IMR-90 (cell line): ENCODE data around the gene RBMS3. TPM values are rescaled to one million over a fixed set of nuclear protein-coding genes. Genes with fewer than 3 reads are reported as not detected.

Source experiments
- ATAC-seq: fragments of 200-7000 bp; cut with Tn5 transposase; 2 replicates; pipeline ENCODE4 v1.9.1; 2020; ENCODE audit warnings: low read depth, mild to moderate bottlenecking, moderate library complexity
- BruUV-seq: library from RNA; stranded (reverse); fragments of 400-500 nt; replicated peaks from 2 replicates; lab custom pipeline; 2021; lab: Mats Ljungman, UMichigan
- CTCF ChIA-PET: fragments of 300-600 bp; formaldehyde crosslinking; extraction: SDS; loops from one replicate; lab custom pipeline; 2021; ENCODE audit warnings: antibody characterized with exemption; lab: Yijun Ruan, JAX
- POLR2A ChIA-PET: fragments of 300-600 bp; sonication (Branson Sonifier 250); formaldehyde crosslinking; loops from one replicate; lab custom pipeline; 2022; ENCODE audit warnings: antibody characterized with exemption; ENCODE audit not compliant: unreplicated experiment; lab: Charles Lee
- DNase-seq: peaks from one replicate; pipeline ENCODE4 v3.0.0; 2013
- H2AFZ ChIP-seq: replicated peaks from 2 replicates; pipeline ENCODE3; 2013; ENCODE audit warnings: low read length, mild to moderate bottlenecking; ENCODE audit not compliant: poor library complexity
- H2AK5ac ChIP-seq: 2 replicates; pipeline ENCODE4 v1.6.1; 2013; ENCODE audit warnings: low read depth, low read length, inconsistent platforms
- H2AK9ac ChIP-seq: replicated peaks from 2 replicates; pipeline ENCODE3; 2013; ENCODE audit warnings: mild to moderate bottlenecking, low read depth, low read length, moderate library complexity; ENCODE audit not compliant: poor library complexity
- H2BK120ac ChIP-seq: 2 replicates; pipeline ENCODE4 v1.6.1; 2013; ENCODE audit warnings: low read depth, low read length, inconsistent platforms
- H2BK15ac ChIP-seq: 3 replicates; pipeline ENCODE4 v1.6.1; 2013; ENCODE audit warnings: low read depth, low read length, inconsistent platforms
- H2BK20ac ChIP-seq: 2 replicates; pipeline ENCODE4 v1.6.1; 2013; ENCODE audit warnings: low read depth, mild to moderate bottlenecking, inconsistent platforms, low read length, moderate library complexity
- H2BK5ac ChIP-seq: 2 replicates; pipeline ENCODE4 v1.6.1; 2013; ENCODE audit warnings: mild to moderate bottlenecking, low read depth, low read length, inconsistent platforms; ENCODE audit not compliant: poor library complexity, severe bottlenecking
- H3K14ac ChIP-seq: replicated peaks from 2 replicates; pipeline ENCODE4 v1.6.1; 2013; ENCODE audit warnings: low read depth, low read length, inconsistent platforms
- H3K18ac ChIP-seq: 2 replicates; pipeline ENCODE4 v1.6.1; 2013; ENCODE audit warnings: low read depth, low read length, control low read depth
- H3K23ac ChIP-seq: 2 replicates; pipeline ENCODE4 v1.6.1; 2013; ENCODE audit warnings: low read depth, low read length, inconsistent platforms
- H3K27ac ChIP-seq: 2 replicates; pipeline ENCODE4 v1.5.1; 2013; ENCODE audit warnings: mild to moderate bottlenecking, control low read depth, low read length; ENCODE audit not compliant: insufficient read depth
- H3K27me3 ChIP-seq: 2 replicates; pipeline ENCODE4 v1.6.1; 2013; ENCODE audit warnings: low read length; ENCODE audit not compliant: control insufficient read depth, insufficient read depth
- H3K36me3 ChIP-seq: 2 replicates; pipeline ENCODE4 v1.6.1; 2013; ENCODE audit warnings: low read length, mixed read lengths; ENCODE audit not compliant: control insufficient read depth, insufficient read depth
- H3K4ac ChIP-seq: 2 replicates; pipeline ENCODE4 v1.6.1; 2013; ENCODE audit warnings: low read depth, low read length, inconsistent platforms
- H3K4me1 ChIP-seq: 2 replicates; pipeline ENCODE4 v1.6.1; 2013; ENCODE audit warnings: low read length, mixed read lengths; ENCODE audit not compliant: control insufficient read depth, insufficient read depth
- H3K4me2 ChIP-seq: 2 replicates; pipeline ENCODE4 v1.6.1; 2013; ENCODE audit warnings: low read depth, mild to moderate bottlenecking, control low read depth, low read length, moderate library complexity
- H3K4me3 ChIP-seq: 2 replicates; pipeline ENCODE4 v1.5.1; 2013; ENCODE audit warnings: low read depth, mild to moderate bottlenecking, control low read depth, low read length, moderate library complexity; ENCODE audit not compliant: insufficient read depth
- H3K56ac ChIP-seq: 2 replicates; pipeline ENCODE4 v1.6.1; 2013; ENCODE audit warnings: low read length, inconsistent platforms; ENCODE audit not compliant: insufficient read depth; ENCODE audit errors: extremely low read depth
- H3K79me1 ChIP-seq, 2 experiments: 2 replicates each; pipeline ENCODE4 v1.6.1; 2013; ENCODE audit warnings: low read length in 2 of 2, inconsistent platforms in 1 of 2, low read depth in 1 of 2
- H3K9ac ChIP-seq: 2 replicates; pipeline ENCODE4 v1.6.1; 2013; ENCODE audit warnings: low read depth, low read length, control low read depth
- H3K9me1 ChIP-seq: 2 replicates; pipeline ENCODE4 v1.6.1; 2013; ENCODE audit warnings: low read length, inconsistent platforms; ENCODE audit not compliant: insufficient read depth
- H3K9me3 ChIP-seq: 2 replicates; pipeline ENCODE4 v1.6.1; 2013; ENCODE audit warnings: low read length; ENCODE audit not compliant: control insufficient read depth, insufficient read depth
- H4K20me1 ChIP-seq: 2 replicates; pipeline ENCODE4 v1.6.1; 2013; ENCODE audit warnings: low read length, inconsistent platforms; ENCODE audit not compliant: insufficient read depth
- H4K5ac ChIP-seq: 2 replicates; pipeline ENCODE4 v1.6.1; 2013; ENCODE audit warnings: mild to moderate bottlenecking, low read depth, low read length, control low read depth
- H4K8ac ChIP-seq, 2 experiments: 2 replicates each; pipeline ENCODE4 v1.6.1; 2013; ENCODE audit warnings: low read depth in 2 of 2, low read length in 2 of 2, control low read depth in 1 of 2, inconsistent platforms in 1 of 2
- H4K91ac ChIP-seq: 2 replicates; pipeline ENCODE4 v1.6.1; 2013; ENCODE audit warnings: low read depth, low read length, inconsistent platforms; ENCODE audit not compliant: insufficient read depth
- CEBPB ChIP-seq: IDR thresholded peaks from 2 replicates; pipeline ENCODE4 v1.6.1; 2012; ENCODE audit warnings: low read depth, low read length, improper control_type of control experiment
- ELK1 ChIP-seq: fragments of 150-350 bp; IDR thresholded peaks from 2 replicates; pipeline ENCODE4 v1.6.1; 2016; ENCODE audit warnings: low read depth, mild to moderate bottlenecking, low read length, moderate library complexity, borderline replicate concordance
- FOS ChIP-seq: fragments of 150-350 bp; IDR thresholded peaks from 2 replicates; pipeline ENCODE4 v1.6.1; 2016; ENCODE audit warnings: low read depth, low read length
- MAFK ChIP-seq: IDR thresholded peaks from 2 replicates; pipeline ENCODE4 v1.6.1; 2012; ENCODE audit warnings: low read depth, low read length, improper control_type of control experiment
- MAZ ChIP-seq: IDR thresholded peaks from 2 replicates; pipeline ENCODE4 v1.6.1; 2012; ENCODE audit warnings: low read depth, mild to moderate bottlenecking, low read length, improper control_type of control experiment, moderate library complexity, borderline replicate concordance
- MXI1 ChIP-seq: IDR thresholded peaks from 2 replicates; pipeline ENCODE4 v1.6.1; 2012; ENCODE audit warnings: low read depth, mild to moderate bottlenecking, low read length, moderate library complexity, borderline replicate concordance
- NFE2L2 ChIP-seq: fragments of 150-350 bp; IDR thresholded peaks from 2 replicates; pipeline ENCODE4 v1.6.1; 2016; ENCODE audit warnings: low read depth, mild to moderate bottlenecking, low read length
- POLR2A ChIP-seq: IDR thresholded peaks from 2 replicates; pipeline ENCODE4 v1.6.1; 2012; ENCODE audit warnings: mild to moderate bottlenecking, low read depth, low read length
- RFX5 ChIP-seq: IDR thresholded peaks from 2 replicates; pipeline ENCODE4 v1.8.0; 2012; ENCODE audit warnings: low read depth, mild to moderate bottlenecking, low read length, moderate library complexity
- SMC3 ChIP-seq: fragments of 150-350 bp; IDR thresholded peaks from 2 replicates; pipeline ENCODE4 v1.6.1; 2016; ENCODE audit warnings: low read depth, mild to moderate bottlenecking, antibody characterized with exemption, low read length, moderate library complexity
- USF2 ChIP-seq: fragments of 150-350 bp; IDR thresholded peaks from 2 replicates; pipeline ENCODE4 v1.6.1; 2017; ENCODE audit warnings: mild to moderate bottlenecking, antibody characterized with exemption, low read length, low read depth
- WGBS, 2 experiments: methylation state at CpG; one replicate each; pipeline versions ENCODE4 v1.1.5 to v1.1.7; 2013; ENCODE audit warnings: missing lambda C conversion rate in 2 of 2; ENCODE audit not compliant: insufficient read length in 1 of 2; ENCODE audit errors: extremely low coverage in 2 of 2; 5-methylcytosine and 5-hydroxymethylcytosine counted together
- dilution Hi-C: fragments of 300-500 bp; cut with HindIII; formaldehyde crosslinking; loops from one replicate; pipeline ENCODE4 v1.14.3; 2018; ENCODE audit warnings: low sequenced_read_pairs; ENCODE audit not compliant: unreplicated experiment
- in situ Hi-C: fragments of 300-500 bp; cut with MboI; formaldehyde crosslinking; loops from 3 replicates; pipeline ENCODE4 v1.14.3; 2019; ENCODE audit warnings: low sequenced_read_pairs, inconsistent platforms, mixed read lengths
- intact Hi-C: fragments of 100-400 bp; cut with micrococcal nuclease; formaldehyde crosslinking; loops from 2 replicates; pipeline ENCODE4 v1.10.0; 2022
- polyA plus RNA-seq, 3 experiments: library from polyadenylated mRNA; depleted of rRNA; stranded (reverse); fragments of >200 nt; gene quantifications; 2 replicates each; pipeline ENCODE4 v1.2.3, GENCODE V29; 2012; ENCODE audit warnings: low replicate concordance in 1 of 3
- total RNA-seq: library from RNA; depleted of rRNA; stranded (reverse); fragments of >200 nt; gene quantifications from 2 replicates; pipeline ENCODE4 v1.2.3, GENCODE V29; 2012

The RBMS3 gene
- total and polyA plus RNA-seq, 2 of the 4 experiments (the other 2 are of a cell fraction), result 15.2 to 127 TPM

- TF ChIP-seq POLR2A, result no peak
- TF ChIP-seq MAFK, result no peak
- no peak for TF ChIP-seq ELK1
- no peak for TF ChIP-seq NFE2L2
- no peak for TF ChIP-seq USF2
- TF ChIP-seq FOS, result no peak
- TF ChIP-seq CEBPB, result no peak
- TF ChIP-seq SMC3, result no peak
- no peak for TF ChIP-seq RFX5
- no peak for TF ChIP-seq MAZ
- TF ChIP-seq MXI1, result no peak
Observed at GRCh38 chr3:29397406-29397805, 116.5 kb downstream of the RBMS3 start.

More at GRCh38 chr3:29397406-29397805, 116.5 kb downstream of the RBMS3 start:
- BruUV-seq, result no TSS peak
- ATAC-seq (no peak), DNase-seq (no peak)
- H4K5ac ChIP-seq, result no peak overlapping the region
- no peak overlapping the region for H3K27ac ChIP-seq
- H2AK9ac ChIP-seq, result no peak overlapping the region
- no peak overlapping the region for H2BK5ac ChIP-seq
- no peak overlapping the region for H3K23ac ChIP-seq
- no peaks in the 10 kb centered on the region for H3K27me3 ChIP-seq
- no peak overlapping the region for H3K4ac ChIP-seq
- no peaks in the 10 kb centered on the region for H3K9me3 ChIP-seq
- POLR2A ChIA-PET, result no interaction called here
- H4K20me1 ChIP-seq, result peaks cover 5% of the 10 kb centered on the region; the same call in 1 of the 2 replicates
- H3K36me3 ChIP-seq, result no peaks in the 10 kb centered on the region
- in situ Hi-C loops, result no loop called here
- no peak overlapping the region for H3K56ac ChIP-seq
- H3K18ac ChIP-seq, result no peak overlapping the region
- dilution Hi-C loops, result no loop called here
- no peak overlapping the region for H3K9ac ChIP-seq
- H3K4me1 ChIP-seq, result peaks cover 2% of the 10 kb centered on the region; the same call in 1 of the 2 replicates
- intact Hi-C loops, result no loop called here
- no peak overlapping the region for H3K4me2 ChIP-seq
- no peak overlapping the region for H2AK5ac ChIP-seq
- peaks cover 36 to 52% of the 10 kb centered on the region in 2 experiments for H3K79me1 ChIP-seq
- no peak overlapping the region for H2BK120ac ChIP-seq
- CTCF ChIA-PET, result no interaction called here
- H2BK20ac ChIP-seq, result no peak overlapping the region
- no peaks in the 10 kb centered on the region for H3K9me1 ChIP-seq
- H2AFZ ChIP-seq, result no peak overlapping the region
- 100% methylated on average over 1 of the region's 3 CpGs; no CpG with 5 or more reads in 1 of the 2 experiments for WGBS, 2 experiments
- H4K8ac ChIP-seq, result no peak overlapping the region
- H4K91ac ChIP-seq, result no peak overlapping the region
- no peak overlapping the region for H3K14ac ChIP-seq
- no peak overlapping the region for H2BK15ac ChIP-seq
- no peak overlapping the region for H3K4me3 ChIP-seq
